H1 (cell line): ENCODE data around the gene DUOX1. TPM values are rescaled to one million over a fixed set of nuclear protein-coding genes. Genes with fewer than 3 reads are reported as not detected.

Experiments
- CTCF ChIA-PET: fragments of 300-600 bp; sonication (Branson Sonifier 250); formaldehyde crosslinking; loops from one replicate; lab custom pipeline; 2021; ENCODE audit not compliant: partially characterized antibody; lab: Charles Lee
- POLR2A ChIA-PET: fragments of 300-600 bp; sonication (Branson Sonifier 250); formaldehyde crosslinking; loops from one replicate; lab custom pipeline; 2021; ENCODE audit warnings: inconsistent platforms; ENCODE audit not compliant: partially characterized antibody; lab: Charles Lee
- DNase-seq, 2 experiments: peaks; one replicate each; pipeline versions ENCODE4 v3.0.0 to v3.0.0-alpha.2; 2010 to 2022; ENCODE audit warnings: low spot score in 2 of 2, low read depth in 1 of 2, mixed read lengths in 1 of 2
- FAIRE-seq: peaks from 2 replicates; lab custom pipeline; 2011; peaks lifted over from hg19 to GRCh38; lab: Jason Lieb, UNC
- H2AFZ ChIP-seq: 2 replicates; pipeline ENCODE4 v1.8.1; 2012; ENCODE audit warnings: low read length, inconsistent platforms
- H2AK5ac ChIP-seq: 2 replicates; pipeline ENCODE4 v1.6.1; 2013; ENCODE audit warnings: low read depth, low read length
- H2BK120ac ChIP-seq: replicated peaks from 2 replicates; pipeline ENCODE3; 2013; ENCODE audit warnings: low read depth, low read length, inconsistent platforms
- H2BK12ac ChIP-seq: 2 replicates; pipeline ENCODE4 v1.6.1; 2013; ENCODE audit warnings: low read depth, low read length
- H2BK15ac ChIP-seq: 2 replicates; pipeline ENCODE4 v1.6.1; 2013; ENCODE audit warnings: low read length
- H2BK20ac ChIP-seq: 2 replicates; pipeline ENCODE4 v1.6.1; 2013; ENCODE audit warnings: low read length
- H2BK5ac ChIP-seq: 2 replicates; pipeline ENCODE4 v1.6.1; 2013; ENCODE audit warnings: low read depth, low read length
- H3K14ac ChIP-seq: 2 replicates; pipeline ENCODE4 v1.6.1; 2013; ENCODE audit warnings: inconsistent platforms; ENCODE audit not compliant: insufficient read length
- H3K18ac ChIP-seq: 2 replicates; pipeline ENCODE4 v1.6.1; 2013; ENCODE audit warnings: low read length; ENCODE audit errors: extremely low read depth
- H3K23ac ChIP-seq: 2 replicates; pipeline ENCODE4 v1.6.1; 2013; ENCODE audit warnings: inconsistent platforms; ENCODE audit not compliant: insufficient read length
- H3K23me2 ChIP-seq: 2 replicates; pipeline ENCODE4 v1.6.1; 2013; ENCODE audit warnings: low read depth, low read length
- H3K27ac ChIP-seq: 2 replicates; pipeline ENCODE4 v1.6.1; 2011; ENCODE audit warnings: low read depth, low read length, inconsistent platforms
- H3K27me3 ChIP-seq, 4 experiments: replicated peaks in 1 of 4; 1 replicate in 1 of 4; 2 replicates in 3 of 4; pipeline versions ENCODE4 v1.6.1 to v1.8.1; 2011 to 2013; ENCODE audit warnings: low read length in 3 of 4, mild to moderate bottlenecking in 3 of 4, inconsistent platforms in 2 of 4, mixed read lengths in 2 of 4, moderate library complexity in 1 of 4; ENCODE audit not compliant: control insufficient read depth in 3 of 4, insufficient read depth in 3 of 4; ENCODE audit errors: extremely low read depth in 1 of 4
- H3K36me3 ChIP-seq, 4 experiments: 2 replicates each; pipeline versions ENCODE4 v1.6.1 to v1.8.1; 2011 to 2013; ENCODE audit warnings: mild to moderate bottlenecking in 4 of 4, low read length in 3 of 4, moderate library complexity in 2 of 4, control low read depth in 1 of 4, inconsistent platforms in 1 of 4; ENCODE audit not compliant: insufficient read depth in 4 of 4, control insufficient read depth in 2 of 4
- H3K4ac ChIP-seq: replicated peaks from 2 replicates; pipeline ENCODE3; 2013; ENCODE audit warnings: low read length, low read depth, mixed read lengths, inconsistent platforms; ENCODE audit not compliant: insufficient read length
- H3K4me1 ChIP-seq, 4 experiments: replicated peaks in 1 of 4; 1 replicate in 1 of 4; 2 replicates in 3 of 4; pipeline versions ENCODE4 v1.6.1 to v1.8.1; 2011 to 2013; ENCODE audit warnings: low read length in 3 of 4, inconsistent platforms in 2 of 4, mixed read lengths in 1 of 4; ENCODE audit not compliant: insufficient read depth in 4 of 4, control insufficient read depth in 3 of 4
- H3K4me2 ChIP-seq, 2 experiments: 2 replicates each; pipeline versions ENCODE4 v1.6.1 to v1.8.1; 2011 to 2013; ENCODE audit warnings: low read depth in 2 of 2, low read length in 2 of 2, control low read depth in 1 of 2, inconsistent platforms in 1 of 2, mild to moderate bottlenecking in 1 of 2; ENCODE audit not compliant: insufficient read depth in 1 of 2
- H3K4me3 ChIP-seq, 4 experiments: fragments of 200-600, 300-600 bp in 1 of 4; sonication (generic), shearing (Covaris generic), sonication (Bioruptor Twin) in 1 of 4; 2 replicates each; pipeline versions ENCODE4 v1.5.1 to v1.8.1; 2011 to 2016; ENCODE audit warnings: low read length in 4 of 4, low read depth in 3 of 4, control low read depth in 2 of 4, inconsistent platforms in 2 of 4, mild to moderate bottlenecking in 2 of 4, mixed read lengths in 1 of 4, moderate library complexity in 1 of 4; ENCODE audit not compliant: insufficient read depth in 2 of 4; ENCODE audit errors: extremely low read depth in 1 of 4
- H3K56ac ChIP-seq: replicated peaks from 2 replicates; pipeline ENCODE3; 2013; ENCODE audit warnings: low read depth, mild to moderate bottlenecking, mixed read lengths, low read length, inconsistent platforms; ENCODE audit not compliant: insufficient read length
- H3K79me1 ChIP-seq: 2 replicates; pipeline ENCODE4 v1.6.1; 2013; ENCODE audit warnings: low read depth, low read length, control low read depth
- H3K79me2 ChIP-seq, 2 experiments: 2 replicates each; pipeline versions ENCODE4 v1.6.1 to v1.8.1; 2012 to 2013; ENCODE audit warnings: low read length in 2 of 2, mild to moderate bottlenecking in 2 of 2, inconsistent platforms in 1 of 2; ENCODE audit not compliant: insufficient read depth in 2 of 2, control insufficient read depth in 1 of 2
- H3K9ac ChIP-seq, 4 experiments: replicated peaks in 1 of 4; 1 replicate in 1 of 4; 2 replicates in 3 of 4; pipeline versions ENCODE4 v1.6.1 to v1.8.1; 2011 to 2013; ENCODE audit warnings: low read depth in 3 of 4, low read length in 3 of 4, control low read depth in 2 of 4, mild to moderate bottlenecking in 2 of 4, moderate library complexity in 2 of 4, inconsistent platforms in 1 of 4; ENCODE audit errors: extremely low read depth in 1 of 4
- H3K9me3 ChIP-seq, 2 experiments: 2 replicates each; pipeline versions ENCODE4 v1.6.1 to v1.8.1; 2012 to 2013; ENCODE audit warnings: mild to moderate bottlenecking in 2 of 2, moderate library complexity in 2 of 2, control low read depth in 1 of 2, inconsistent platforms in 1 of 2, low read depth in 1 of 2, low read length in 1 of 2, mixed read lengths in 1 of 2; ENCODE audit not compliant: insufficient read depth in 2 of 2
- H4K20me1 ChIP-seq, 2 experiments: replicated peaks in 1 of 2; 2 replicates each; pipeline versions ENCODE3 to v1.8.1; 2011 to 2013; ENCODE audit warnings: inconsistent platforms in 2 of 2, low read length in 2 of 2, mild to moderate bottlenecking in 1 of 2; ENCODE audit not compliant: insufficient read depth in 2 of 2, control insufficient read depth in 1 of 2
- H4K5ac ChIP-seq: 2 replicates; pipeline ENCODE4 v1.6.1; 2013; ENCODE audit warnings: low read length, low read depth, mixed read lengths, inconsistent platforms; ENCODE audit not compliant: insufficient read length
- H4K8ac ChIP-seq: 2 replicates; pipeline ENCODE4 v1.8.0; 2013; ENCODE audit warnings: mild to moderate bottlenecking, moderate library complexity, low read length, inconsistent platforms; ENCODE audit not compliant: insufficient read depth; ENCODE audit errors: extremely low read depth
- H4K91ac ChIP-seq: replicated peaks from 2 replicates; pipeline ENCODE3; 2013; ENCODE audit warnings: low read length, mixed read lengths, inconsistent platforms; ENCODE audit not compliant: insufficient read length
- ATF2 ChIP-seq: IDR thresholded peaks from 2 replicates; pipeline ENCODE4 v1.6.1; 2012; ENCODE audit warnings: low read length, inconsistent platforms
- CBX5 ChIP-seq: fragments of 300-800, 300-1000 bp; sonication (generic); IDR thresholded peaks from 2 replicates; pipeline ENCODE4 v1.7.1; 2016; ENCODE audit warnings: antibody characterized with exemption, low read length, low read depth
- CHD2 ChIP-seq: IDR thresholded peaks from 2 replicates; pipeline ENCODE4 v1.6.1; 2012; ENCODE audit warnings: low read length, improper control_type of control experiment
- HDAC6 ChIP-seq: IDR thresholded peaks from one replicate; pipeline ENCODE4 v1.7.1; 2012; ENCODE audit warnings: low read depth, mild to moderate bottlenecking, inconsistent platforms, low read length, moderate library complexity
- JUN ChIP-seq: IDR thresholded peaks from 2 replicates; pipeline ENCODE4 v1.6.1; 2011; ENCODE audit warnings: low read depth, mild to moderate bottlenecking, improper control_type of control experiment, low read length
- NANOG ChIP-seq: IDR thresholded peaks from 2 replicates; pipeline ENCODE4 v1.6.1; 2011; ENCODE audit warnings: low read length, low read depth, mild to moderate bottlenecking, inconsistent platforms; ENCODE audit not compliant: insufficient read depth, poor library complexity, severe bottlenecking
- RFX5 ChIP-seq: IDR thresholded peaks from 2 replicates; pipeline ENCODE4 v1.6.1; 2011; ENCODE audit warnings: low read depth, low read length, improper control_type of control experiment, borderline replicate concordance
- SAP30 ChIP-seq: fragments of 300-600 bp; sonication (generic); IDR thresholded peaks from 2 replicates; pipeline ENCODE4 v1.7.1; 2012; ENCODE audit warnings: low read length, moderate library complexity, mild to moderate bottlenecking, inconsistent platforms; ENCODE audit not compliant: insufficient read depth, insufficient replicate concordance
- SIX5 ChIP-seq: IDR thresholded peaks from 2 replicates; pipeline ENCODE4 v1.6.1; 2011; ENCODE audit warnings: mild to moderate bottlenecking, low read depth, low read length
- TEAD4 ChIP-seq: IDR thresholded peaks from 2 replicates; pipeline ENCODE4 v1.6.1; 2012; ENCODE audit warnings: low read depth, low read length, inconsistent platforms, mixed read lengths
- WGBS, 2 experiments: shearing (Covaris generic) in 1 of 2; methylation state at CpG; one replicate each; pipeline versions ENCODE4 v1.1.6 to v1.1.7; 2013 to 2015; ENCODE audit warnings: low lambda C conversion rate in 2 of 2, mixed read lengths in 2 of 2, inconsistent platforms in 1 of 2, low coverage in 1 of 2, missing lambda C conversion rate in 1 of 2; ENCODE audit not compliant: insufficient replicate concordance in 2 of 2, insufficient coverage in 1 of 2, insufficient read length in 1 of 2; ENCODE audit errors: extremely low coverage in 1 of 2, missing lambda C conversion rate in 1 of 2; 5-methylcytosine and 5-hydroxymethylcytosine counted together
- polyA plus RNA-seq, 7 experiments: library from polyadenylated mRNA; depleted of rRNA in 3 of 7; stranded (reverse) in 5 of 7; unstranded in 2 of 7; fragments of >200 nt in 5 of 7; fragments of 200-250 nt in 2 of 7; gene quantifications; 1 replicate in 5 of 7; 2 replicates in 1 of 7; 4 replicates in 1 of 7; pipeline versions ENCODE4 v1.2.1 to v1.2.3, GENCODE V29; 2011 to 2013; ENCODE audit warnings: missing spikeins in 2 of 7, mixed read lengths in 2 of 7
- total RNA-seq: library from RNA; stranded (reverse); fragmentation: NEBNext Ultra II Directional; extraction: Animal tissue kit (Norgen Biotek cat#: 25700); gene quantifications from 2 replicates; pipeline ENCODE4 v1.2.1, GENCODE V29; 2021

The DUOX1 gene
- total and polyA plus RNA-seq, 2 of the 8 experiments (the other 6 are each of a cell fraction or from before 2014, with no cell fraction given): 0.84 to 1.4 TPM

DNA sequence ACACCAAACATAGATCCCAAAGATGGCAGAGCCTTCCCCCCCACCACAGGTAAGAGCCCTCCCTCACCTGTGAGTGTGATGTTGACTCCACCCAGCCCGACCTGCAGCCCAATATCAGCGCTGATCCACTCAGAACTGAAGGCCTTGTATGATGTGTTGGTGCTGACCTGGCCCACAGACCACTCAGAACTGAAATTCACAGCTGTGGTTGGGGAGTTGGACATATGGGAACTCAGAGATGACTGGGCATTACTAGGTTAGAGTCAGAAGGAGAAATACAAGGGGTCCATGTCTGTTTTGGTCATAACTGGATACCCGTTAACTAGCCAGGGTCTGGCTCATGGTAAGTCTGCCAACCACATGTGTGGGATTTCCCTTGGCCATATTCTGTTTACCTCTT, 8.8 kb upstream of the DUOX1 start:
- POLR2A ChIA-PET: no interaction called here
- Histone ChIP-seq H2BK120ac (no peak overlapping the region), H3K9me3 (no peaks in the 10 kb centered on the region; a peak in 1 of 4 replicates), H3K4me3 (no peak overlapping the region), H3K14ac (no peak overlapping the region), H4K8ac (no peak overlapping the region), H4K20me1 (peaks cover 3 to 8% of the 10 kb centered on the region in 2 experiments), H3K4me1 (peaks cover 0 to 8% (median 7%) of the 10 kb centered on the region in 4 experiments; a peak in 6 of 7 replicates), H4K5ac (no peak overlapping the region), H2AFZ (no peak overlapping the region), H2BK20ac (no peak overlapping the region), H3K4me2 (no peak overlapping the region), H3K4ac (no peak overlapping the region), H4K91ac (no peak overlapping the region), H3K18ac (no peak overlapping the region), H3K36me3 (peaks cover 0 to 4% (median 0%) of the 10 kb centered on the region in 4 experiments; a peak in 1 of 8 replicates), H2BK12ac (no peak overlapping the region; the same call in 1 of the 2 replicates), H2AK5ac (no peak overlapping the region), H3K27ac (no peak overlapping the region), H3K23me2 (no peaks in the 10 kb centered on the region), H3K9ac (no peak overlapping the region), H3K23ac (no peak overlapping the region), H3K56ac (no peak overlapping the region), H2BK15ac (no peak overlapping the region), H3K79me2 (no peaks in the 10 kb centered on the region), H3K27me3 (peaks cover 24 to 48% (median 36%) of the 10 kb centered on the region in 4 experiments), H3K79me1 (no peaks in the 10 kb centered on the region), H2BK5ac (no peak overlapping the region)
- no peak for FAIRE-seq
- no peak for DNase-seq
- TF ChIP-seq RFX5 (no peak), JUN (no peak), NANOG (no peak), SAP30 (no peak), ATF2 (no peak), HDAC6 (no peak), SIX5 (no peak), TEAD4 (no peak), CHD2 (no peak), CBX5 (no peak)
- CTCF ChIA-PET: interaction anchor here (0.8 to 6.0 kb wide), 11 partner anchors 9 to 310 kb away, joined by 3 to 37 read pairs (median 4); partner anchors contain the start of genes DUOX1 and DUOXA1
- 77% methylated on average over 3 of the region's 3 CpGs; no CpG with 5 or more reads in 1 of the 2 experiments for WGBS, 2 experiments
